ENCODE measurements around the gene AUTS2. TPM values are rescaled to one million over a fixed set of nuclear protein-coding genes. Genes with fewer than 3 reads are reported as not detected.
A peak's percentile ranks its signal among the peaks of the same experiment; 100 is the strongest.

Gene AUTS2
- total and polyA plus RNA-seq, 4 experiments from 2014 or later: 3.4 to 35.2 (median 25.5) TPM

DNA sequence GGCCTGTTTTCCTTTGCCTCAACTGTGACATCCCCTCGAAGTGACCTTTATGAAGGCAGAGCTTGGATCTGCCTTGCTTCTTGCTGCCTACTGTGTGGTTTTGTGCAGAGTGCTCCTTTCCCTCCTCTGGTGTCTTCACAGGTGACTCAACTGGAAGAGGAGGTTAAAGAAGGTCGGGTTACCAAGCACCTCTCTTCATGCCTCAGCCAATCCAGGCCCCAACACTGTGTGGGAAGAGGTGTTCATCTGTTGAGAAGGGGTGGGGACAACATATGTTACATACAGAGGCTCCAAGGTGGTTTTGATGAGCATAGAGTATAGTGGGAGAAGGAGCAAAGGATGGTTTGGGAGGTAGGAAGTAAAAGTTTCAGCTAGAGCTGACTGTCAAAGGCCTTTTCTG lies 155.7 kb downstream of the AUTS2 start:
- Mint-ChIP-seq H3K27ac (no peak overlapping the region), H3K9me3 (peaks cover 0 to 3% (median 0%) of the 10 kb centered on the region in 8 donors), H3K4me3 (no peak overlapping the region), H3K4me1 (no peaks in the 10 kb centered on the region), H3K36me3 (no peaks in the 10 kb centered on the region), H3K27me3 (no peaks in the 10 kb centered on the region)
- Histone ChIP-seq H3K27ac (ENCODE audit: low read depth, low read length) (no peak overlapping the region), H3K4me3 (ENCODE audit: low read length in 2 of 2) (no peak overlapping the region), H3K9me3 (ENCODE audit: control insufficient read depth in 1 of 2, low read length in 2 of 2) (no peaks in the 10 kb centered on the region), H3K4me1 (ENCODE audit: insufficient read depth, low read length) (no peaks in the 10 kb centered on the region), H3K36me3 (ENCODE audit: insufficient read depth, low read length) (no peaks in the 10 kb centered on the region), H3K27me3 (ENCODE audit: insufficient read depth, low read length) (no peaks in the 10 kb centered on the region)
- intact Hi-C loops (cut with micrococcal nuclease): no loop called here
- DNase-seq: no peak
- CTCF ChIA-PET (ENCODE audit: partially characterized antibody): no interaction called here
- POLR2A ChIA-PET (ENCODE audit: partially characterized antibody): no interaction called here

- H3K4me1 ChIP-seq (ENCODE audit: insufficient read depth, low read length): no peaks in the 10 kb centered on the region
- POLR2A ChIA-PET (ENCODE audit: partially characterized antibody): no interaction called here
- intact Hi-C loops (cut with micrococcal nuclease): no loop called here
- H3K27ac ChIP-seq (ENCODE audit: low read depth, low read length): no peak overlapping the region
- Mint-ChIP-seq H3K27me3 (no peaks in the 10 kb centered on the region), H3K36me3 (no peaks in the 10 kb centered on the region), H3K4me3 (no peak overlapping the region), H3K4me1 (no peaks in the 10 kb centered on the region), H3K27ac (peak overlapping the region in 1 of 7 donors; percentile 5), H3K9me3 (peaks cover 0 to 3% (median 0%) of the 10 kb centered on the region in 8 donors)
- no peak for DNase-seq
- no peak overlapping the region for H3K4me3 ChIP-seq (ENCODE audit: low read length in 2 of 2)
- H3K36me3 ChIP-seq (ENCODE audit: insufficient read depth, low read length): no peaks in the 10 kb centered on the region
- H3K27me3 ChIP-seq (ENCODE audit: insufficient read depth, low read length): no peaks in the 10 kb centered on the region
- CTCF ChIA-PET (ENCODE audit: partially characterized antibody): no interaction called here
- no peaks in the 10 kb centered on the region for H3K9me3 ChIP-seq (ENCODE audit: control insufficient read depth in 1 of 2, low read length in 2 of 2)
Measured at GRCh38 chr7:69754476-69754875, 156.2 kb downstream of the AUTS2 start.

DNA sequence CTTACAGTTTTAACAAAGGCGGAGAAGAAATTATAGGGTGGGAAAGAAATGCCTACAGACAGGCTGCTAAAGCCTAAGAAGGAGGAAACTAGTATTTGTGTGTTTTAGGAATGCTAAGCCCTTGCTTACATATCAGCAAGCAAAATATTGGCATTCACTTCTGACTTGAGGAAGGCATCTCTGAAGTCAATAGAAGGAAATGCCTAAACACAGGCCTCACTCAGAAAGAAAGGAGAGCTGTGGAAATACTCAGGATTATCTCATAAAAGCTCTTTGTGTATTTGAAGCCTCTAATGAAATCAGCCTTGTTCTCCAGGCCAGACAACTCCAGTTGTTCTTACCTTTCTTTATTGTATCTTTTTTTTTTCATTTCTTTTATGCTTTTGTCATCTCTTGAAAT lies 158.0 kb downstream of the AUTS2 start:
- Mint-ChIP-seq H3K27me3 (no peaks in the 10 kb centered on the region), H3K27ac (no peak overlapping the region), H3K9me3 (peaks cover 0 to 3% (median 0%) of the 10 kb centered on the region in 8 donors), H3K4me1 (no peaks in the 10 kb centered on the region), H3K4me3 (no peak overlapping the region), H3K36me3 (no peaks in the 10 kb centered on the region)
- POLR2A ChIA-PET (ENCODE audit: partially characterized antibody): no interaction called here
- Histone ChIP-seq H3K36me3 (ENCODE audit: insufficient read depth, low read length) (no peaks in the 10 kb centered on the region), H3K27ac (ENCODE audit: low read depth, low read length) (no peak overlapping the region), H3K9me3 (ENCODE audit: control insufficient read depth in 1 of 2, low read length in 2 of 2) (no peaks in the 10 kb centered on the region), H3K4me1 (ENCODE audit: insufficient read depth, low read length) (no peaks in the 10 kb centered on the region), H3K4me3 (ENCODE audit: low read length in 2 of 2) (no peak overlapping the region), H3K27me3 (ENCODE audit: insufficient read depth, low read length) (no peaks in the 10 kb centered on the region)
- CTCF ChIA-PET (ENCODE audit: partially characterized antibody): no interaction called here
- intact Hi-C loops (cut with micrococcal nuclease): no loop called here
- no peak for DNase-seq

- H3K27me3 Mint-ChIP-seq: no peaks in the 10 kb centered on the region
- no peak overlapping the region for H3K4me3 Mint-ChIP-seq
- CTCF ChIA-PET (ENCODE audit: partially characterized antibody): no interaction called here
- no peak overlapping the region for H3K27ac ChIP-seq (ENCODE audit: low read depth, low read length)
- intact Hi-C loops (cut with micrococcal nuclease): no loop called here
- H3K27me3 ChIP-seq (ENCODE audit: insufficient read depth, low read length): no peaks in the 10 kb centered on the region
- no peak for DNase-seq
- H3K36me3 Mint-ChIP-seq: no peaks in the 10 kb centered on the region
- peaks cover 0 to 3% (median 0%) of the 10 kb centered on the region in 8 donors for H3K9me3 Mint-ChIP-seq
- H3K4me1 ChIP-seq (ENCODE audit: insufficient read depth, low read length): no peaks in the 10 kb centered on the region
- H3K9me3 ChIP-seq (ENCODE audit: control insufficient read depth in 1 of 2, low read length in 2 of 2): no peaks in the 10 kb centered on the region
- POLR2A ChIA-PET (ENCODE audit: partially characterized antibody): no interaction called here
- H3K4me1 Mint-ChIP-seq: no peaks in the 10 kb centered on the region
- no peak overlapping the region for H3K27ac Mint-ChIP-seq
- no peaks in the 10 kb centered on the region for H3K36me3 ChIP-seq (ENCODE audit: insufficient read depth, low read length)
- no peak overlapping the region for H3K4me3 ChIP-seq (ENCODE audit: low read length in 2 of 2)
Measured at GRCh38 chr7:69757528-69757927, 159.3 kb downstream of the AUTS2 start.

DNA sequence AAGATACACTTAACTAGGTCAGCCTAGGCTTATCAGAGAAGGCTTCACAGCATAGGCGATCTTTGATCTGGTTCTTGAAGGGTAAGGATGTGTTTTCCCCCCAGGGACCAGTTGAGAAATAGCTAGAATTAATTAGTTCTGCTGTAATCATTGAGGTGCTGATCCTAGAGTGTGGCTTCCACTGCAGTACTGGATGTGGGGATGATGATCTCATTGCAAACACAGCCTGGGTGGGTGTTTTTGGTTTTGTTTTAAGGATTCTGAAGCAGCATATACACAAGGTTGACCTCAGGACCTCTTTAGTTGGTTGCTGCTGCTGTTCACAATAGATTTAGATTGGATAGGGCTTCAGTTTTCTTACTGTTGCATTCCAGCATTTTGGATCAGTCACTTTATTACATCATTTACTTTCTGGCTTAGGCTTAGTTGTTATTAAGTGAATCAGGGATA lies 159.7 kb downstream of the AUTS2 start:
- DNase-seq: no peak
- Histone ChIP-seq H3K27ac (ENCODE audit: low read depth, low read length) (no peak overlapping the region), H3K4me1 (ENCODE audit: insufficient read depth, low read length) (no peaks in the 10 kb centered on the region), H3K4me3 (ENCODE audit: low read length in 2 of 2) (no peak overlapping the region), H3K9me3 (ENCODE audit: control insufficient read depth in 1 of 2, low read length in 2 of 2) (no peaks in the 10 kb centered on the region), H3K27me3 (ENCODE audit: insufficient read depth, low read length) (no peaks in the 10 kb centered on the region), H3K36me3 (ENCODE audit: insufficient read depth, low read length) (no peaks in the 10 kb centered on the region)
- ChIA-PET CTCF (ENCODE audit: partially characterized antibody) (no interaction called here), POLR2A (ENCODE audit: partially characterized antibody) (no interaction called here)
- Mint-ChIP-seq H3K4me1 (no peaks in the 10 kb centered on the region), H3K4me3 (no peak overlapping the region), H3K27me3 (no peaks in the 10 kb centered on the region), H3K36me3 (no peaks in the 10 kb centered on the region), H3K9me3 (peaks cover 0 to 3% (median 0%) of the 10 kb centered on the region in 8 donors), H3K27ac (no peak overlapping the region)
- intact Hi-C loops (cut with micrococcal nuclease): no loop called here

- H3K9me3 ChIP-seq (ENCODE audit: control insufficient read depth in 1 of 2, low read length in 2 of 2): no peaks in the 10 kb centered on the region
- Mint-ChIP-seq H3K4me1 (no peaks in the 10 kb centered on the region), H3K27me3 (no peaks in the 10 kb centered on the region), H3K4me3 (no peak overlapping the region), H3K27ac (no peak overlapping the region), H3K9me3 (peaks cover 0 to 2% (median 0%) of the 10 kb centered on the region in 8 donors), H3K36me3 (no peaks in the 10 kb centered on the region)
- no peak overlapping the region for H3K4me3 ChIP-seq (ENCODE audit: low read length in 2 of 2)
- DNase-seq: no peak
- intact Hi-C loops (cut with micrococcal nuclease): no loop called here
- H3K27me3 ChIP-seq (ENCODE audit: insufficient read depth, low read length): no peaks in the 10 kb centered on the region
- POLR2A ChIA-PET (ENCODE audit: partially characterized antibody): no interaction called here
- no peak overlapping the region for H3K27ac ChIP-seq (ENCODE audit: low read depth, low read length)
- H3K36me3 ChIP-seq (ENCODE audit: insufficient read depth, low read length): no peaks in the 10 kb centered on the region
- CTCF ChIA-PET (ENCODE audit: partially characterized antibody): interaction anchor here (1.0 kb wide), 1 partner anchor 9 kb away, joined by 3 read pairs; no protein-coding TSS in a partner anchor
- H3K4me1 ChIP-seq (ENCODE audit: insufficient read depth, low read length): no peaks in the 10 kb centered on the region
Measured at GRCh38 chr7:69759373-69759772, 161.1 kb downstream of the AUTS2 start.

DNA sequence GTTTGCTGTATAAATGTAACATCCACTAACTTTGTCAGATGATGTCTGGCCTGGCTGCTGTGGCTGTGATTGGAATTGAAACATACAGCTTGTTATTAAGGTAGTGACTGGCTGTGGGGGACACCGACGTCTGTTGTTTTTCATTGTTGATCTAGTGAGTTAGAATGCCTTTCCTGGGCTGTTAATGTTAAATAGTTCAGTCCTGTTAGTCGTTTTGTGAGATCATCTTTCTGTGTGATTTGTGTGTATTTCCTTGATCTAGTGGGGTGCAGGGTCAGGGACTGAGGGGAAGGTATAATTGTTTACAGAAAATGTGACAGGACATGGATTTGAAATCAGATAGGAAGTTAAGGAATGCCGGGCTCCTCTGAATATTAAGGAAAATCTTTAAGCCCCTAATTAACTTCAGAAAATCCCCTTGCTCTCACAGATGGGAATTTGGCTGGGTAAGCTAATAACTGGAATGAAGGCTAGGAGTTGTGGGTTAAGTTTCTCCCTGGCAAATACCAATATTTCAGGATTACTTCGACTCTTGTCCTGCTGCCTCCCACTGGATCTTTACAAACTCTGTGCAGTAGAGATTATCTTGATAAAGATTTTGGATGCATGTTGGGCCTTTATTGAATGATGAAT lies 163.1 kb downstream of the AUTS2 start:
- Histone ChIP-seq H3K27ac (ENCODE audit: low read depth, low read length) (no peak overlapping the region), H3K9me3 (ENCODE audit: control insufficient read depth in 1 of 2, low read length in 2 of 2) (no peaks in the 10 kb centered on the region), H3K36me3 (ENCODE audit: insufficient read depth, low read length) (no peaks in the 10 kb centered on the region), H3K4me3 (ENCODE audit: low read length in 2 of 2) (no peak overlapping the region), H3K4me1 (ENCODE audit: insufficient read depth, low read length) (no peaks in the 10 kb centered on the region), H3K27me3 (ENCODE audit: insufficient read depth, low read length) (no peaks in the 10 kb centered on the region)
- no peaks in the 10 kb centered on the region for H3K4me1 Mint-ChIP-seq
- no peaks in the 10 kb centered on the region for H3K36me3 Mint-ChIP-seq
- ChIA-PET POLR2A (ENCODE audit: partially characterized antibody) (no interaction called here), CTCF (ENCODE audit: partially characterized antibody) (no interaction called here)
- intact Hi-C loops (cut with micrococcal nuclease): no loop called here
- H3K9me3 Mint-ChIP-seq: peaks cover 0 to 4% (median 0%) of the 10 kb centered on the region in 8 donors
- no peak overlapping the region for H3K27ac Mint-ChIP-seq
- H3K4me3 Mint-ChIP-seq: no peak overlapping the region
- no peak for DNase-seq
- H3K27me3 Mint-ChIP-seq: no peaks in the 10 kb centered on the region

Data from CD4-positive, alpha-beta memory T cell (primary cell).